ENCODE results near the gene ABL2. TPM values are rescaled to one million over a fixed set of nuclear protein-coding genes. Genes with fewer than 3 reads are reported as not detected.

ABL2 gene
- total and polyA plus RNA-seq, 9 of the 15 experiments (the other 6 are each of a cell fraction or from before 2014, with no cell fraction given), result 1.4 to 15.0 (median 8.6) TPM

GRCh38 chr1:179082333-179082998, 147.0 kb downstream of the ABL2 start (continued):
- TF ChIP-seq KDM4B (IDR thresholded peaks at IDR 0.05; ENCODE audit: borderline replicate concordance in 2 of 2, low read depth in 1 of 2) (no peak), ZBTB8A (IDR thresholded peaks at IDR 0.05; ENCODE audit: partially characterized antibody) (no peak), MBD2 (IDR thresholded peaks at IDR 0.05; ENCODE audit: borderline replicate concordance, low read depth) (no peak), CBFB (CRISPR knock-in tag; IDR thresholded peaks at IDR 0.05) (no peak), ZBTB43 (CRISPR knock-in tag; IDR thresholded peaks at IDR 0.05) (0 out of 2 replicates have a peak, but pooled peaks have one; percentile 58), ARNT (IDR thresholded peaks at IDR 0.05) (no peak), MNT (conservative IDR thresholded peaks at IDR 0.05) (peak; percentile 57 to 82; a peak in 3 of 4 replicates), ZC3H4 (CRISPR knock-in tag; IDR thresholded peaks at IDR 0.05; ENCODE audit: borderline replicate concordance) (no peak), BRF1 (IDR thresholded peaks at IDR 0.05; ENCODE audit: borderline replicate concordance, extremely low read depth, insufficient read length) (no peak), IRF1 (CRISPR knock-in tag; IDR thresholded peaks at IDR 0.05; ENCODE audit: borderline replicate concordance) (0 out of 2 replicates have a peak, but pooled peaks have one; percentile 86), SMARCE1 (IDR thresholded peaks at IDR 0.05) (no peak), RB1 (IDR thresholded peaks at IDR 0.05; ENCODE audit: low read depth) (no peak; the same call in 1 of the 2 replicates), LEF1 (IDR thresholded peaks at IDR 0.05) (no peak), GMEB1 (CRISPR knock-in tag; IDR thresholded peaks at IDR 0.05) (no peak), RBM39 (optimal IDR thresholded peaks at IDR 0.05; ENCODE audit: low read depth, low read length) (no peak), JUN (IDR thresholded peaks at IDR 0.05; ENCODE audit: borderline replicate concordance, low read depth, low read length) (no peak), JUN (CRISPR knock-in tag; IDR thresholded peaks at IDR 0.05; ENCODE audit: borderline replicate concordance) (no peak), ZNF696 (CRISPR knock-in tag; conservative IDR thresholded peaks at IDR 0.05) (no peak), PRDM10 (IDR thresholded peaks at IDR 0.05; ENCODE audit: partially characterized antibody) (no peak)
